Measurements from ENCODE around the gene SFXN3. TPM values are rescaled to one million over a fixed set of nuclear protein-coding genes. Genes with fewer than 3 reads are reported as not detected.
A peak's percentile ranks its signal among the peaks of the same experiment; 100 is the strongest.

SFXN3 gene
- total and polyA plus RNA-seq, 3 donors from 2014 or later, result 38.5 to 125 (median 70.7) TPM

DNA sequence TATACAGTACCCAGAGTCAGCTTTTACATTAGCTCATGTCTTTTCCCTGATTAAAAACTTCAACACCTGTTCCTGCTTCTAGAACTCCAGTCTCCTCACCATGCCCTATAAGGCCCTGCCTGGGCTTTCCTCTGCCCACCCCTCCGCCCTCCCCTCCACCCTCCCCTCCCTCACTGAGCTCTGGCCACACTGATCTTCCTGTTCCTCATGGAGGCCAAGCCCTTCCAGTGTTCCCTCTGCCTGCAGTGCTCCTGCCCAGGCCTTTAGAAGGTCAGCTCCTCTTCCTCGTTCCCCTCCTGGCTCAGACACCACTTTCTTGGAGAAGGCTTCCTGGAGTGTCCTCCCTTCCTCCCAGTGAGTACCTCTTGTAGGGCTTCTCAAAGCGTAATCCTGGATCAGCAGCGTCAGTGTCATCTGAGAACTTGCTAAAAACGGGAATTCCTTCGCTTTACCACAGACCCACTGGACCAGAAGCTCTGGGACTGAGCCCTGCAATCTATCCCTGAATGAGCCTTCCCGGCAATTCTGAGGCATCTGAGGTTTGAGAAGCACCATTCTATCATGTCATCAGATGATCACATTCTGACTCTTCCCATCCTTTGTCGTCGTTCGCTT lies 3.8 kb upstream of the SFXN3 start:
- Histone ChIP-seq H3K4me3 (no peak overlapping the region), H3K36me3 (ENCODE audit: low read depth, missing control alignments) (no peaks in the 10 kb centered on the region), H3K27ac (no peak overlapping the region), H3K27me3 (no peaks in the 10 kb centered on the region), H3K9me3 (no peaks in the 10 kb centered on the region), H3K4me1 (peaks cover 6% of the 10 kb centered on the region)
- intact Hi-C loops (cut with DNase I; ENCODE audit: low total_unique reads), result no loop called here
- WGBS, 2 donors, result 78 to 81% methylated on average over 10 of the region's 10 CpGs
- DNase-seq, result no peak
- TF ChIP-seq, protein P1, sequence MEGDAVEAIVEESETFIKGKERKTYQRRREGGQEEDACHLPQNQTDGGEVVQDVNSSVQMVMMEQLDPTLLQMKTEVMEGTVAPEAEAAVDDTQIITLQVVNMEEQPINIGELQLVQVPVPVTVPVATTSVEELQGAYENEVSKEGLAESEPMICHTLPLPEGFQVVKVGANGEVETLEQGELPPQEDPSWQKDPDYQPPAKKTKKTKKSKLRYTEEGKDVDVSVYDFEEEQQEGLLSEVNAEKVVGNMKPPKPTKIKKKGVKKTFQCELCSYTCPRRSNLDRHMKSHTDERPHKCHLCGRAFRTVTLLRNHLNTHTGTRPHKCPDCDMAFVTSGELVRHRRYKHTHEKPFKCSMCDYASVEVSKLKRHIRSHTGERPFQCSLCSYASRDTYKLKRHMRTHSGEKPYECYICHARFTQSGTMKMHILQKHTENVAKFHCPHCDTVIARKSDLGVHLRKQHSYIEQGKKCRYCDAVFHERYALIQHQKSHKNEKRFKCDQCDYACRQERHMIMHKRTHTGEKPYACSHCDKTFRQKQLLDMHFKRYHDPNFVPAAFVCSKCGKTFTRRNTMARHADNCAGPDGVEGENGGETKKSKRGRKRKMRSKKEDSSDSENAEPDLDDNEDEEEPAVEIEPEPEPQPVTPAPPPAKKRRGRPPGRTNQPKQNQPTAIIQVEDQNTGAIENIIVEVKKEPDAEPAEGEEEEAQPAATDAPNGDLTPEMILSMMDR (IDR thresholded peaks at IDR 0.05), result no peak
- TF ChIP-seq POLR2A (IDR thresholded peaks at IDR 0.05), result no peak

DNA sequence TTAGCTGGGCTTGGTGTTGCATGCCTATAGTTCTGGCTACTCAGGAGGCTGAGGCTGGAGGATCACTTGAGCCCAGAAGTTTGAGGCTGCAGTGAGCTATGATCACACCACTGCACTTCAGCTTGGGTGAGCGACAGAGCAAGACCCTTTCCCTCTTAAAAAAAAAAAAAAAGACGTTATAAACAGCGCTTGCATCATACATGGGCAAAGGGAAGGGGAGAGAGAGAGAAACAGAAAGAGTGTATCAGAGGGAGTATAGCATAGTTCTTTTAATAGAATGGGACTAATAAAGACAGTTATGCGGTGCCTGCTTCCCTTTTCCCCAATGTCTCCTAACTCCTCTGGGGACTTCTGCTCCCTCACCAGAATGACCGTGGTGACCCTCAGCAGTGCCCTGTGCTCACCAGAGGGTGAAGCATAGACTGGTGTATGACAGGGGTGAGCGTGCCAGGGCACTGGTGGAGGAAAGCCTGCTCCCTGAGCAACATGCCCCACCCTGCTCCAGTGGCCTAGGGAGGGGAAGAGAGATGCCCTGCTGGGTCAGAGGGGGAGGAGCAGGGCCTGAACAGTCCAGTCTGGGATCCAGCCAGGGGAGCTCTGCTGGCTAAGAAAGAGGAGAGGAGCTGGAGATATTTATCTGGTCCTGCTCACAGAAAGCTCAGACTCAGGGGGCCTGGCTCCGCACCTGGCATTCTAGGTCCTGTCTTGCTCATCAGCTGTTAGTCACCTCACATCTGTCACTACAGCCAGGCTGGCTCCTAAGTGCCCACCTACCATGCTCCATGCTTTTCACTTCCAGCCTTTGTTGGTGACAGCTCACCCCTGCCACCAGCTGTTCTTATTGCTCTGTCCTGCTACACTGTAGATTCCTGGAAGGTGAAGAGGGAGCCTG lies 2.3 kb upstream of the SFXN3 start:
- intact Hi-C loops (cut with DNase I; ENCODE audit: low total_unique reads), result no loop called here
- no peak overlapping the region for H3K4me3 ChIP-seq
- WGBS, 2 donors, result 86% methylated on average over 7 of the region's 7 CpGs
- H3K9me3 ChIP-seq, result no peaks in the 10 kb centered on the region
- no peak overlapping the region for H3K27ac ChIP-seq
- peaks cover 11% of the 10 kb centered on the region for H3K4me1 ChIP-seq
- TF ChIP-seq POLR2A (IDR thresholded peaks at IDR 0.05), result no peak
- TF ChIP-seq, protein P1 (IDR thresholded peaks at IDR 0.05), result no peak
- H3K36me3 ChIP-seq (ENCODE audit: low read depth, missing control alignments), result no peaks in the 10 kb centered on the region
- no peaks in the 10 kb centered on the region for H3K27me3 ChIP-seq
- no peak for DNase-seq

DNA sequence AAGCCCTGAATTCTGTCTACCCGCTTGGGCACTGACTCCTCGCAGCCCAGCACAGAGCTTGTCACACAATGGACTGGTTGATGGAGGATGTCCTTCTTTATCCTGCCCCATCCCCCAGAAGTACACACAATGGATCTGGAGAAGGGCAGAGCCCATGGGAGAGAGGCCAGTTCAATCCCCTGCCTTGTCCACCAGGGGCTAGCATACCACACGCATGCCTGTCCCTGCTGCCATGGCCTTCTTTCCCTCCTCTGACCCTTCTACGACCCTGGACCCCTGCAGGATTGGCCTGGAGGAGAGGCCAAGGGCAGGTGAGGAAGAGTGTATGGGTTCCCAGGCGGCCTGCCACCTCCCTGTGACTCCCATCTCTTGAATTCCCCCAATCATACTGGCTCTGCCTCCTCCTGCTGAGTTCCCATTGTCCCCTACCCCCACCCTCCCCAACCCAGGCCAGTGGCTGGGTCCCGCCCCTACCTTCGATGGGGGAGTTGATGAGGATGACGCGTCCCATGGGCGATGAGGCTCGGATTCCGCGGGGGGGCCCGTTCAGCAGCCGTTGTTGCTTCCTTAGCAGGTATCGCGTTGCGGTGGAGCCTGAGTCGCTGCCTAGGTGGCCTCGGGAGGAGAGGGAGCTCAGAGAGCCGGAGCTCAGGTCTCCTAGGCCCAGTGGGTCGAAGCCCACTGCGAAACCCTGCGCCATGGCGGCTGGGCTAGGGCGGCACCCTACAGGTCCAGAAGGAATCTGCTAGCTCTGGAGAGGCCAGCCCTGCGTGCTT lies 1.3 kb upstream of the SFXN3 start:
- no peaks in the 10 kb centered on the region for H3K36me3 ChIP-seq (ENCODE audit: low read depth, missing control alignments)
- H3K4me1 ChIP-seq, result peaks cover 11% of the 10 kb centered on the region
- no peak for DNase-seq
- H3K27me3 ChIP-seq, result no peaks in the 10 kb centered on the region
- intact Hi-C loops (cut with DNase I; ENCODE audit: low total_unique reads), result no loop called here
- no peak overlapping the region for H3K4me3 ChIP-seq
- TF ChIP-seq POLR2A (IDR thresholded peaks at IDR 0.05), result no peak
- TF ChIP-seq, protein P1 (IDR thresholded peaks at IDR 0.05), result no peak
- WGBS, 2 donors, result 55 to 61% methylated on average over 5 to 27 of the region's 27 CpGs
- no peaks in the 10 kb centered on the region for H3K9me3 ChIP-seq
- no peak overlapping the region for H3K27ac ChIP-seq

DNA sequence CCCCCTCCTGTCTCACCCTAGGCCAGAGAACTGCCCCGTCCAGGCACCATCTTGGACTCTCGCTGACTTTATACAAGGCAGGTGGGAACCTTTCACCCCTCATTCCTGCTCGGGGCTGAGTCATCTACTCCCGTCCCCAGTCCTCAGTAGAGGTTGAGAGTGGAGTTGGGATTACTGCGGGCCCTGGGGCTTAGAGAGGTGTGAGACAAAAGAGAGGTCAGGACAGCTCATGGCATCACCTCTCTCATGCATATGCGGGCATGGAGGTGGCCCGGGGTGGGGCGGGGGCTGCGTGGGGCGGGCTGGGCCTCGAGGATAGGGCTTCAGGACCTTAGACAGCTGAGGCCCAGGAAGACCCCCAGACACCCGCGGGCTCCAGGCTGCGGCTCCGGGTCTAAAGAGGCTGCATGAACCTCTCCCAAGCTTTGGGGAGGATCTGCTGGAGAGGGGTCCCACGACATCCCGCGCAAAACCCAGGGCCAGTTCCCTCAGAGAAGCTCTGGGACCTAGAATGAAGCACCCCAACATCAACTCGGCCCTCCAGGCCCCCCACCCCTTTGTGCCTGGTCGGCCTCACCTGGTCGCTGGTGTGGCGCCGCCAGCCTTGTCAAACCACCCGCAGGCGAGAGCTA lies 422 bp upstream of the SFXN3 start:
- peaks cover 11% of the 10 kb centered on the region for H3K4me1 ChIP-seq
- DNase-seq, result no peak
- H3K9me3 ChIP-seq, result no peaks in the 10 kb centered on the region
- no peak for TF ChIP-seq POLR2A (IDR thresholded peaks at IDR 0.05)
- WGBS, 2 donors, result 9 to 31% methylated on average over 5 to 16 of the region's 25 CpGs
- peak overlapping the region; percentile 93 to 98 for H3K27ac ChIP-seq
- H3K36me3 ChIP-seq (ENCODE audit: low read depth, missing control alignments), result no peaks in the 10 kb centered on the region
- H3K27me3 ChIP-seq, result no peaks in the 10 kb centered on the region
- H3K4me3 ChIP-seq, result peak overlapping the region; percentile 72 to 73
- intact Hi-C loops (cut with DNase I; ENCODE audit: low total_unique reads), result no loop called here

Measured in testis (tissue), 3 donors.